SKM-1 (cell line): ENCODE data around the gene JHY.
A peak's percentile ranks its signal among the peaks of the same experiment; 100 is the strongest.
"Not testable (repeated sequence)": the region's sequence is repeated elsewhere in the genome, so short reads cannot be mapped to it uniquely, and the experiment has no call there.

Source experiments
- DNase-seq: peaks from one replicate; lab custom pipeline; 2025; ENCODE audit not compliant: unreplicated experiment; lab: John Stamatoyannopoulos, UW

The JHY gene

DNA sequence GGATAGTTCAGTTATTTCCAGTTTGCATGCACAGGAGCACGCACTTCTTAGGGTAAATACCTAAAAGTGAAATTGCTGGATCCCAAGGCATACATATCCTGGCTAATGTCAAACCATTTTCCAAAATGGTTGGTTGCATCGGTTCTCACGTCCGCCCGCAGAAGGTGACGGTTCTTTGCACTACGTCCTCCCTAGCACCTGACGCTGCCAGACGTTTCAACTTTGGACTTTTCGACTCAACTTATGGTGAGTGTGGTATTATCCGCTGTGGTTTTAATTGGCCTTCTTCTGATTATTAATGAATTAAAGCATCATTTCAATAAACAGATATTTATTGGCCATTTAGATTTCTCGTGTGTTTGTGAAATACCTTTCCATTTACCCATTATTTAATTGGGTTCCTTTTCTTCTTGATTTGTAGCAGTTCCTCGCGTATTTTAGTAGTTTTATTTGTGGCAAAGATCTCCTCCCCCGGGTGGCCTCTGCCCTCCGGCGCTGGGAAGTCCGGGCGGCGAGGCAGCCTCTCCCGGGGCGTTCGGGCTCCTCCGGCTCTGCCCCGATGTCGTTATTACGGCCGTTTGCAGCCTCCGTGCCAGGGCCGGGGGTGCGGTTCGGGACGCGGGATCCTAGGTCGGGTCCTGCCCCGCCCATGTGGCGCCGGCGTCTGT lies at the start of gene JHY:
Gene JHY, plus strand, starts transcription at position 571 of the 668 bp plus-strand sequence. CDS start 3,091 bp downstream, outside the sequence.
- DNase-seq: no peak

DNA sequence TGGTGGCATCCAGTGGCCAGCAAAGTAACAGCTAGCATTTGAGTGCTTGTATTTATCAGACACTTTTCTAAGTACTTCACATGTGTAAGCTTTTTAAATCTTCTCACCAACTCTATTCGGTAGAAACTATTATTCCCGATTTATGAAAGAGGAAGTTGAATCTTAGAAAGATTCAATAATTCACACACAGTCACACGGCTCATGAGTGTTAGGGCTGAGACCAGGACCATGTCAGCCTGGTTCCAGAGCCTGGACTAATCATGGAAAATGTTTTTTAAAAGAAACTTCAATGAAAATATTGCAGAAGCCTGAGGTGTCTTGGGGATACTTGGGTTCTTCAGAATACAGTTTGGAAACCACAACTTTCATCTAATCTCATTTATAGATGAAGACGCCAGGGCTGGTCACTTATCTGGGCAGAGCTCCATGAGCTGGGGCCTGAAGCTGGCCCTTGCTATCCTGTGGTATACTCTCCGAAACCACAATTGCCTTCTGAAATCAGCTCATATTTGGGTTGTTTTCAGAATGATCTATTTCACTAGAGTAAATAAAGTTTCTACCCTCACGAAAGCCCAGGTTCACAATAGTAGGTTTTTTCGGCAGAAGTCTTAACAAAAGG lies 48.6 kb upstream of the JHY start:
- no peak for DNase-seq

GRCh38 chr11:122836916-122837315 lies 45.6 kb upstream of the JHY start:
- no peak for DNase-seq

- no peak for DNase-seq
Observed at GRCh38 chr11:122837528-122838346, 44.8 kb upstream of the JHY start.

DNA sequence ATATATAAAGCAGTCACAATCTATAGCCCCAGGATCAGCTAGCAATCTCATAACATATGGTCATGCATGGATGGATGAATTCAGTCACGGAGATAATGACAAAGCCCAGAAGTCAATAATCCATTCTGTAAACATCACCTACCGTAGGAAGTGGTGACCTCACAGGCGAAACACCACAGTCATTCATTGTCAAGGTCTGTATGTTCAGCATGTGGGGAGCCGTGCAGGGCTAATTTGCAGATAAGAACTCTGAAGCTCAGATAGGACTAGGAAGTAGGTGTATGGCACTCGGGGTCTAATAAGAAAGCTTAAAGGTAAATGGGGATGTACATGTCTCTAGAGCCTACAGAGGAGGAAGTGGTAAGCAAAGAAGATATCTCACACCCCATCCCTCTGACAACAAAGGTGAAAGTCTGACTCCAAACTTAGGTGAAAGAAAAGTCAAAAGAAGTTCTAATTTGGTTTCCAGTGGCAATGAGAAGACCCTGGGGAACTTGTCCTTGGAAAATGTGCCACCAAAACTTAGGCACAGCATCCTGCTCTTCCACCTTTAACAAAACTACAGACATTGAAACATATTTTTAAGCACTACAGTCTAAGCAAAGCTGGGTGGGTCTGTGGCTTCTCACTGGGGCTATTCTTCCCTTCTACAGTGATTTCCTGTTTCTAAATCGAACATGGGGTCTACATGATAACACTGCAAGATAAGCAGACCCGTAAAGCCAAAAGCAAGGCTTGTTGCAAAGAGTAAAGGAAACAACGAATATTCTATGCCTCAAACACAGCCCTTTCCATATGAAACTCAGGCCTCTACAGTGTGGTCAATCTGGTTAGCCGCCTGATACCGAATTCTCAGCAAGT lies 39.0 kb upstream of the JHY start:
- no peak for DNase-seq

GRCh38 chr11:122847466-122847865 lies 35.1 kb upstream of the JHY start:
- no peak for DNase-seq

DNA sequence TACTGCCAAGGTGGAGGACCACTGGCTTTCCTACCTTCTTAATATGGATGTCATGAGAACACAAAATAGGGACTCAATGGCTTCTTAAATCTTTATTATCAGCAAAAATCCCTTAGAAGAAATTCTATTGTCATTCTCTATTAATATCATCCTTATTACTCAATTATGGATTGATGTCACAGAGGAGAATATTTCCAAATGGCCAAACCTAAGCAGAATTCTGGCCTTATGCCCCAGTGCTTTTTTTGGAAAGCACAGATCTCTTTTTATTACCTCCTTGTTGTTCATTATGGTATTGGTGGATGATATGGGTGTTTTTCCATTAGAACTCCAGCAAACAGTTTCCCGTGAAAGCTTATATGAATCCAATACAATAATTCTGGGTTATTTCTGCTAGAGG lies 34.4 kb upstream of the JHY start:
- DNase-seq: no peak

DNA sequence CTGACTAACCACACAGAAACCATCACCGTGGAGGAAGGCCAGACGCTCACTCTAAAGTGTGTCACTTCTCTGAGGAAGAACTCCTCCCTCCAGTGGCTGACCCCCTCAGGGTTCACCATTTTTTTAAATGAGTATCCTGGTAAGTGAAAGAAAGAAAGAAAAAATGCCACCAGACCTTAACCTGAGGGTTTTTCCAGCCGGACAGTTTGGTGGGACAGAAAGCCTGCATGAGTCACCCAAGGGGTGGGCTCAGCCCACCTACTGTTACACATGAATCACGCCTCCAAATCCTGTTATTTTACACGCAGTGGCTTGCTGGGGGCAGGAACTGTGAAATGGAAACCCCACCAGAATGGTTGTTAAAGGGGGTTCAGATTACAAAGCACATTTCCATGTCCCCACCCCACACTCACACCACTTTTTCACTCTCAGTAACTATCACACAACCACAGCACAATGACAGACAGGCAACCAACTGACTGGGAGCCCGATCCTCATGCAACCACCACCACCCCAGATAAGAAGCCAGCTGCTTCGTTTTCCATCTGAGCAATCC lies 32.4 kb upstream of the JHY start:
- no peak for DNase-seq

GRCh38 chr11:122851366-122851966 lies 31.1 kb upstream of the JHY start:
- no peak for DNase-seq

GRCh38 chr11:122852074-122852795 lies 30.3 kb upstream of the JHY start:
- DNase-seq: no peak

DNA sequence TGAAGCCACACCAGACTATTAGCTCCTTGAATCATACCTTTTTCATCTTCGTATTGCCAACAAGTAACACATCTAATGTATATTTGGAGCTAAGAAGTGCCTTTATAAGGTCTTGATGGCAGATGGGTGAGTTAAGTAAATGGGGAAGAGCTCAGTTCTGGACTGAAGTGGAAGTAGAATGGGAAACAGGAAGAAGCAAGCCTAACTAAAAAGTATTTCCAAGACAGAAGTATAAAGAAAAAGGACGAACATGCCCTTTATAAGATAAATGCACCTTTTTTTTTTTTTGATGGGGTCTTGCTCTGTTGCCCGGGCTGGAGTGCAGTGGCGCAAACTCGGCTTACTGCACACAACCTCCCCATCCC lies 29.8 kb upstream of the JHY start:
- no peak for DNase-seq

DNA sequence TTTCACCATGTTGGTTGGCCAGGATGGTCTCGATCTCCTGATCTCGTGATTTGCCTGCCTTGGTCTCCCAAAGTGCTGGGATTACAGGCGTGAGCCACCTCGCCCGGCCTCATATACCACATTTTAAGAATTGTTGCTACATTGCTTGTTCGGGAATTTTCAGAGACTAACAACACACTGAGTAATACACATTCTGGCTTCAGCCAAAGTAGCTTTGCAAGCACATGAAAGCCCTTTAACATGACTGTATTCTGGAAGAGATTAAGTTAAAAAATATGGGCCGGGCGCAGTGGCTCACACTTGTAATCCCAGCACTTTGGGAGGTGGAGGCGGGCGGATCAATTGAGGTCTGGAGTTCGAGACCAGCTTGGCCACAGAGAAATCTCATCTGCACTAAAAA lies 29.3 kb upstream of the JHY start:
- DNase-seq: no peak

GRCh38 chr11:122853971-122854446 lies 28.6 kb upstream of the JHY start:
- peak; percentile 36 for DNase-seq

DNA sequence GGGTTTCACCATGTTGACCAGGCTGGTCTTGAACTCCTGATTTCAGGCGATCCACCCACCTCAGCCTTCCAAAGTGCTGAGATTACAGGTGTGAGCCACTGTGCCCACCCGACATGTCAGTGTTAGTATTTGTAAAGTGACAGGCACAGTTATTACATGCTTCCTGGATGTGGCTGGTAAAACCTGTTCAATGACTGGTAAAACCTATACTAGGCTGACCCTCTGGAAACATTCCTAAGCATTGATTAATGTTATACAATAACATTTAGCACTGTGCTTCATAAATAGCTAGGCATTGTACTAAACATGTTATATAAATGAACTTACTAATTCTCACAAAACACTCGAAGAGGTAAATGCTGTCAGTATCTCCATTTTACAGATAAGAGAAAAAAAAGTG lies 20.9 kb upstream of the JHY start:
- DNase-seq: no peak

DNA sequence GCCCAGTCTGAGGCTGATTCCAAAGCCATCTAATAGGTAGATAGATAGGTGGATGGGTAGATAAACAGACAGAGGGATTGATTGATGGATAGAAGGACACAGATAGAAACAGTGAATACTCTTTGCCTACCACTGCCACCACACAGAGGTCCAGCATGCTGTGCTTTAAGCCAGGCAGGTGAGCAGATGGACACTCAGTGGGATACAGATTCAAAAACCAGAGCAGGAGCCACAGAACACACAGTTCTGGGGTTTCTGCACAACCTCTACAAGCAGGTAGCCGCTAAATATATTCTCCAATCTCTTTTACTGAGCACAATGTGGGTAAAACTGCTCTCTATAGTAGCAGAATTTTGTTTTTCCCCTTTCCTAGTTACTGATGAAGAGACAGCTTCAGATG lies 20.5 kb upstream of the JHY start:
- no peak for DNase-seq

DNA sequence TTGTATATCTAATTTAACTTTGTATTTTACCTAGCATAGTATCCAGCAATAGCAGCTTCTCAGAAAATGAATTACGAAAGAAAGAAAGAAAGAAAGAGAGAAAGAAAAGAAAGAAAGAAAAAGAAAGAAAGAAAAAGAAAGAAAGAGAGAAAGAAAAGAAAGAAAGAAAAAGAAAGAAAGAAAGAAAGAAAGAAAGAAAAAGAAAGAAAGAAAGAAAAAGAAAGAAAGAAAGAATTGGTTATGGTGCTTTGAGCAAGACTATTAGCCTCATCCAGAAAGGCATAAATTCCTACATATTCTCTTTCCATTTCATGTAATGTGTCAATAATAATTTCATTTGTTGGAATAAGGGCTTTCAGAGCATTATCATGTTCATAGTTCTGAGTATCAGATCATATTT lies 19.4 kb upstream of the JHY start:
- not testable (repeated sequence) for DNase-seq

GRCh38 chr11:122863704-122864326 lies 18.7 kb upstream of the JHY start:
- DNase-seq: peak; percentile 27

GRCh38 chr11:122864386-122865115 lies 18.0 kb upstream of the JHY start:
- no peak for DNase-seq

GRCh38 chr11:122869622-122870021 lies 12.9 kb upstream of the JHY start:
- no peak for DNase-seq
